AG09319 (cell line): ENCODE results near the gene HDAC4.

Source experiments
- DNase-seq: peaks from one replicate; pipeline ENCODE4 v3.0.0-alpha.2; 2010; ENCODE audit warnings: low read depth; ENCODE audit errors: extremely low read depth
- TF ChIP-seq, protein P1 (sequence below): IDR thresholded peaks from 2 replicates; pipeline ENCODE4 v1.5.1; 2011; ENCODE audit warnings: low read depth, mild to moderate bottlenecking, inconsistent platforms, low read length, moderate library complexity

The HDAC4 gene

DNA sequence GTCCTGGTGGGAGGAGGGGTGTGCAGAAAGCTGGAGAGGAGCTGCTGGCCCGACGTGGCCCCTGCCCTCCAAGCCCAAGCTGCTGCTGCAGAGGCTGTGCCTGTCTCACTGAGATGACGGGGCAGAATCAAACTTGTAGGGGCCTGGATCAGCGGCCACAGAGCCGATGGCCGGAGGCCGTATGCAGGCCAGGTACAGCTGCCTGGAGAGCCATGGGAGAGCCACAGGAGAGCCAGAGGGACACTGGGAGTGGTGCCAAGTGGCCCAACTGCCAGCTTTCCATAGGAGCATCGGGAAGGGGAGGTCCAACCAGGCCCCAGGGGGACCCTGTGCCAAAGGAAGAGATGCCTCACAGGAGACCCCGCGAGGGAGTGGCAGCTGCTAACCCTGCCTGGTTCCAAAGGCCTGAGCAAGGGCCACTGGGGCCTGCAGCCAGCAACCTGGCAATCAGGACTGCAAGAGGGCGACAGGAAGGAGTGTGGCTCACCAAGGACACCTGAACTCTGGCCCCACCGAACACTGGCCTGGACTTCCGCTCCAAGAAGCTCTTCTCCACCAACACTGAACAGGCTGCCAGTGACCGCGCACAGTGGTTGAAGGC, 70.7 kb downstream of the HDAC4 start:
- DNase-seq: no peak
- TF ChIP-seq, protein P1, sequence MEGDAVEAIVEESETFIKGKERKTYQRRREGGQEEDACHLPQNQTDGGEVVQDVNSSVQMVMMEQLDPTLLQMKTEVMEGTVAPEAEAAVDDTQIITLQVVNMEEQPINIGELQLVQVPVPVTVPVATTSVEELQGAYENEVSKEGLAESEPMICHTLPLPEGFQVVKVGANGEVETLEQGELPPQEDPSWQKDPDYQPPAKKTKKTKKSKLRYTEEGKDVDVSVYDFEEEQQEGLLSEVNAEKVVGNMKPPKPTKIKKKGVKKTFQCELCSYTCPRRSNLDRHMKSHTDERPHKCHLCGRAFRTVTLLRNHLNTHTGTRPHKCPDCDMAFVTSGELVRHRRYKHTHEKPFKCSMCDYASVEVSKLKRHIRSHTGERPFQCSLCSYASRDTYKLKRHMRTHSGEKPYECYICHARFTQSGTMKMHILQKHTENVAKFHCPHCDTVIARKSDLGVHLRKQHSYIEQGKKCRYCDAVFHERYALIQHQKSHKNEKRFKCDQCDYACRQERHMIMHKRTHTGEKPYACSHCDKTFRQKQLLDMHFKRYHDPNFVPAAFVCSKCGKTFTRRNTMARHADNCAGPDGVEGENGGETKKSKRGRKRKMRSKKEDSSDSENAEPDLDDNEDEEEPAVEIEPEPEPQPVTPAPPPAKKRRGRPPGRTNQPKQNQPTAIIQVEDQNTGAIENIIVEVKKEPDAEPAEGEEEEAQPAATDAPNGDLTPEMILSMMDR: no peak

DNA sequence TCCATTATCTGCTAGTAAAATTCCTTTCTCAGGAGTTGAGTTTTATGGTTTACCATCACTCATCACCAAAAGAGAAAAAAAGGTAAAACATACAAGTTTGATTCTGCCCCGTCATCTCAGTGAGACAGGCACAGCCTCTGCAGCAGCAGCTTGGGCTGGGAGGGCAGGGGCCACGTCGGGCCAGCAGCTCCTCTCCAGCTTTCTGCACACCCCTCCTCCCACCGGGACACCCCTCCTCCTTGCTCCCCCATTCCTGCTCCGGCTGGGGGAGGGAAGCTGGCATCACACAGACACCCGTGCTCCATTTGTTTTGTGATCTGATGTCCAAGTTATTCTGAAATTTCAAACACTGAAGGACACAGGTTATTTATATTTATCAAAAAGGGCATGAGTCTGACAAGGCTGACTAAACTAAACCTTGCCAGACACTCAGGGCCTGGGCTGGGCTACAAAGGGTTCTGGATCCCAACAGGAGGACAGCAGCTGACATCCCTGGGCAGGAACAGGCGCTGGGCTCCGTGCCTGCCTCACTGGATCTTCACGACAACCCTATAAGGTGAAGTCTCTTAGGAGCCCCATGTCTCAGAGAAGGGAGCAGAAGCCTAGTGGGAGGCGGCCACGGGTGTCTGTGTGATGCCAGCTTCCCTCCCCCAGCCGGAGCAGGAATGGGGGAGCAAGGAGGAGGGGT, 71.4 kb downstream of the HDAC4 start:
- TF ChIP-seq, protein P1: no peak

DNA sequence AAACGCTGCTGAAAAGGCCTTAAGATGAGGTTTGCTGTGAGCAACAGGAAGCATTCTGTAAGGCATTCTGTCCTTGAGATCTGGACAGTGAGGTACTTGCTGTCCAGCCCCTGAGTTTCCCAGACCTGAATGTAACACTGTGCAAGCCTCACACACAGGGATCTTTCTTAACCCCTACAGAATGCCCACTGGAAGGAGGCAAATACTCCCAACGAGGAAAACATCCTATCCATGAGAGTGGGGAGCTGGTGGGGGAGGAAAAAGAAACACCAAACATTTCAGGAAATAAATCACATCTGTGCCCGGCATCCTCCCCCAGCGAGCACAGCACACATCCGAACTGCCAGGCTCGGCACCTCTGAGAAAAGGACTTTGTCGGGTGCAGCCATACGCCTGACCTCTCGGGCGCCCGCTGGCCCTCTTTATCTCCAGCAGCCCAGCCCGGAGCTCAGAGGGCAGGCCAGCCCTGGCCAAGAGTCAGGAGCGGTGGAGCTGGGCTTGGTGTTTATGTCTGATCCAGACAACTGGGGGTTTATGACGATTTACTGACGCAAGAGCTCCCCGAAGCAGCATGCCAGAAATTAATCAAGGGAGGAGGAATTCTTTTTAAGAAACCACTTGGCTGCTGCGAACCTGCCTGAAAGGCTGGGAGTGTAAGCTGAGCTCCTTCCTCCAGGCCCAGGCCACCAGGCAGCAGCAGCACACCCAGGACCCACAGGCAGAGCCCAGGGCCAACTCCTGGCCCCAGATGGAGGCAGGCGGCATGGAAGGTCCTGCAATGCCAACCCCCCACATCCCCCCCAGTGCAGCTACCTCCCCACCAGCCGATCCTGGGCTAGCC, 72.2 kb downstream of the HDAC4 start:
- peak; percentile 94 for DNase-seq
- TF ChIP-seq, protein P1: peak; percentile 40

More for the DNA sequence above, 71.4 kb downstream of the HDAC4 start:
- no peak for DNase-seq

DNA sequence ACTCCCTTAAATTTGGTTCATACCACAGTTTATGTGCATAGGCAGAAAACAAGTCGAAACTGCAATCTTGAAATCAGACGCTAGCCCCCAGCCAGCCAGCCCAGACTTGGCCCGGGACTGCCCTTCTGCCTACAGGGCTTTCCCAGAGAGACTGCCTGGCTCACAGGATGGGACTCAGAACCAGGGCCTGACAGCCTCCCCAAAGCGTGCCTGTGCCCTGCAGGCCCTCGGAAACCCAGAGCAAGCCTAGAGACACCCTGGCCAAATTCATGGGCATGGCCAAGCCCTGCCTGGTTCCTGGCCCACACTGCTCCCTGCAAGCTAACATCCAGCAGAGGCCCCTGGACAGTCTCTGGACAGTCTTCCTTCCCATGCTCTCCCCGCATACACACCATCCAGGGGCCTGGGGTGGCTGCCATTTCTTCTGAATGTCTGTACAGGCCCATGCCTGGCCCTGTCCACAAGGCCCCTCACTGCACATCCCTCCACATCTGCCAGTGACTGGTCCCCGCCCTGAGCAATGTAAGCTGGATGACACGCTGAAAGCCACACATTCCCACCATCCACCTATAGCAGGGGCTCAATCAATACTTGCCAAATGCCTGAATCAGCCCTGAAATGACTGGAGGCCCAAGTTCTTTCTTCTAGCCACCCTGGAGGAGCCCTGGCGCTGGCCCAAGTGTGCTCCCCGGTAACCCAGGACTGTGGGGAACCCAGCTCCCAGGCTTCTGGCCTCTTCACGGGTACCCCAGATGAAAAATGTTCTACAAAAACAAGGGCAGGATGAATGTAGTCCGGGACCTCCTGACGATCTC, 73.1 kb downstream of the HDAC4 start:
- no peak for DNase-seq
- TF ChIP-seq, protein P1: no peak

DNA sequence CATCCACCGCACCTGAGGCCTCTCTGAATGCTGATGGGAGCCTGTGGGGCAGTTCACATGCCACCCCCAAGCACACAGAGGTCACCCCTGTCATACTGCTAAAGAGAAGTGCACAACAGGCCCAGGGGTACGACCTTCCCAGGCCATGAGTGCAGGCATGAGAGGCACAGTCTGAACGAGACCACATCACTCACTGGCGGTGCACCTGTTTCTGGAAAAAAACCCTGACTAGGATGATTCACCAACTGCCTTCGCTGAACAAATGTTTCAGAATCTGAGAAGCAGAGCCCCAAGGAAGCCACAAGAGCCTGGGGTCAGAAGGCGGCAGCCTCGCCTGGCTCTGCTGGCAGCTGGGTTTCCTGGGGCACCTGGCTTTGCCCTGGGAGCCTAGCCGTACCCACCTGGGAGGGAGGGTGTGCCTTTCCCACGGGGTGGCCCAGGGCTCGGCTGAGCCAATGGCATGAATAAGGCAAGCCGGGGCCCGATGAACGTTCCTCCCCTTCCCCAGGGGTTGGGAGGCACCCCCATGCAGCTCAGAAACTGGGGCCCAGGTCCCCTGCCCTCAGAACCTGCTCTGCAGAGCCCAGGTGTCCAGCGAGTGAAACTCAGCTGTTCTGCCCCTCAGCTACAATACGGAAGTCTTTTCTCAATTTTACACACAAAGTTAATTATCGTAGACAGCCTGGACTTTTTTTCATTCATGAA, 73.8 kb downstream of the HDAC4 start:
- DNase-seq: no peak
- TF ChIP-seq, protein P1: no peak

DNA sequence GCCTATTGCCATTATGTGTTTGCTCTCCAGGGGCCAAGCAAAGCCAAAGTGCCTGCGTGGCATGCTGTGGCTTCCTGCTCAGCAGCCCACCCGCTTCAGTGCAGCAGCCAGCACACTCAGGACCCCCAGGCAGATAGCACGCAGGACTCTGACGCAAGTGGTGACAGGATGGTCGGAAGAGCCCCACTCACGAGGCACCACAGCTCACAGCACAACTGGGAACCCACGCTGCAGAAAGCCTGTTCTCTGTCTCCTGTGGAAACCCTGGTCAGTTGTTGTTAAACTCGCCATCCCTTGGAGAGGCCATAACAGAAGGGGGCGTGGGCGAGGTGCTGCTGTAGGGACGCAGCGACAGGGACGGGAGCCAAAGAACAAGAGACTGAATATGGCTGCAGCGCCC, 76.4 kb downstream of the HDAC4 start:
- TF ChIP-seq, protein P1: no peak
- DNase-seq: no peak
